Caco-2 (cell line): ENCODE results near the gene ASAP2. TPM values are rescaled to one million over a fixed set of nuclear protein-coding genes. Genes with fewer than 3 reads are reported as not detected.
"Not testable (repeated sequence)": the region's sequence is repeated elsewhere in the genome, so short reads cannot be mapped to it uniquely, and the experiment has no call there.

Source experiments
- BruUV-seq: library from RNA; stranded (reverse); fragments of 400-500 nt; replicated peaks from 2 replicates; lab custom pipeline; 2021; lab: Mats Ljungman, UMichigan
- CTCF ChIA-PET: fragments of 300-600 bp; sonication (Branson Sonifier 250); formaldehyde crosslinking; loops from one replicate; lab custom pipeline; 2022; ENCODE audit warnings: antibody characterized with exemption; lab: Charles Lee
- POLR2A ChIA-PET: fragments of 300-600 bp; sonication (Branson Sonifier 250); formaldehyde crosslinking; loops from one replicate; lab custom pipeline; 2022; ENCODE audit warnings: antibody characterized with exemption; lab: Charles Lee
- DNase-seq, 2 experiments: peaks; one replicate each; pipeline versions ENCODE4 v3.0.0 to v3.0.0-alpha.2; 2020 to 2022
- H3K27me3 ChIP-seq: replicated peaks from 2 replicates; pipeline ENCODE4 v1.6.0; 2011; ENCODE audit warnings: low read length; ENCODE audit not compliant: control insufficient read depth, insufficient read depth
- H3K36me3 ChIP-seq: 2 replicates; pipeline ENCODE4 v1.5.1; 2011; ENCODE audit warnings: low read length; ENCODE audit not compliant: control insufficient read depth, insufficient read depth
- H3K4me1 ChIP-seq: fragments of 250-450 bp; sonication (Bioruptor Pico); 2 replicates; pipeline ENCODE4 v1.5.1; 2020; ENCODE audit warnings: mild to moderate bottlenecking
- H3K4me3 ChIP-seq: 2 replicates; pipeline ENCODE4 v1.5.1; 2011; ENCODE audit warnings: low read depth, mild to moderate bottlenecking, control low read depth, low read length
- H3K9me3 ChIP-seq: fragments of 250-450 bp; sonication (Bioruptor Pico); 2 replicates; pipeline ENCODE4 v1.5.1; 2020; ENCODE audit warnings: mild to moderate bottlenecking, moderate library complexity
- H3K27ac Mint-ChIP-seq: one replicate; pipeline ENCODE4 v1.8.0; 2022; ENCODE audit warnings: mixed read lengths; ENCODE audit not compliant: unreplicated experiment
- H3K27me3 Mint-ChIP-seq: one replicate; pipeline ENCODE4 v1.8.0; 2022; ENCODE audit warnings: mixed read lengths; ENCODE audit not compliant: insufficient read depth, unreplicated experiment
- H3K36me3 Mint-ChIP-seq: one replicate; pipeline ENCODE4 v1.8.0; 2022; ENCODE audit warnings: mild to moderate bottlenecking, mixed read lengths; ENCODE audit not compliant: insufficient read depth, unreplicated experiment
- H3K4me1 Mint-ChIP-seq: one replicate; pipeline ENCODE4 v1.8.0; 2022; ENCODE audit warnings: low read depth, mixed read lengths; ENCODE audit not compliant: unreplicated experiment
- H3K4me3 Mint-ChIP-seq: one replicate; pipeline ENCODE4 v1.8.0; 2022; ENCODE audit warnings: mild to moderate bottlenecking, moderate library complexity, mixed read lengths; ENCODE audit not compliant: unreplicated experiment
- H3K9me3 Mint-ChIP-seq: one replicate; pipeline ENCODE4 v1.8.0; 2022; ENCODE audit warnings: mixed read lengths; ENCODE audit not compliant: unreplicated experiment
- intact Hi-C: fragments of 100-400 bp; cut with micrococcal nuclease; formaldehyde crosslinking; loops from one replicate; pipeline ENCODE4 v1.10.0; 2022; ENCODE audit not compliant: unreplicated experiment
- total RNA-seq: library from RNA; stranded (reverse); gene quantifications from 2 replicates; pipeline ENCODE4 v1.2.3, GENCODE V29; 2022
- TF ChIP-seq, protein P1 (sequence below), 2 experiments: fragments of 200-600 bp in 1 of 2; IDR thresholded peaks; 1 replicate in 1 of 2; 2 replicates in 1 of 2; pipeline versions ENCODE4 v1.5.1 to v1.8.0; 2011 to 2022; ENCODE audit warnings: antibody characterized with exemption in 1 of 2, control low read depth in 1 of 2, inconsistent platforms in 1 of 2, low read depth in 1 of 2, low read length in 1 of 2, mild to moderate bottlenecking in 1 of 2, moderate library complexity in 1 of 2; ENCODE audit not compliant: insufficient read depth in 1 of 2, severe bottlenecking in 1 of 2, unreplicated experiment in 1 of 2

Gene ASAP2
- total RNA-seq, 1 experiment from 2014 or later = 25.6 TPM

DNA sequence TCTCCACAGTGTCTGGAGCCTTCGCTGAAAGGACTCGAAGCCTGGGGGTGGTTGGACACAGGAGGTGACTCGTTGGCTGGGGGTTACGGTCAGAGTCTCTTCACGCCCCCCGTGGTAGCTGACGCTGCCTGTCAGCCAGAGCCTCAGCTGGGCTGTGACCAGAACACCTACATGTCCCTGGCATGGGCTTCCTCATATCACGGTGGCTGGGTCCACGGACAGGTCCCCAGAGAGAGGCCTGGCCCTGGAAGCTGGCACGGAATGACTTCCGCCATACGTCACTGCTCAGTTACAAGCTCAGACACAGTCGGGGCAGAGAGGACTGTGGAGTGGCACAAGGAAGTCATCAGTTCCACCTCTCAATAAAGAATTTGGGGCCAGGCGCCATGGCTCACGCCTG is 188.2 kb downstream of the ASAP2 start:
- Histone ChIP-seq H3K9me3 (no peaks in the 10 kb centered on the region), H3K4me3 (no peak overlapping the region), H3K4me1 (no peaks in the 10 kb centered on the region), H3K27me3 (no peaks in the 10 kb centered on the region), H3K36me3 (no peaks in the 10 kb centered on the region)
- intact Hi-C loops = no loop called here
- Mint-ChIP-seq H3K27me3 (no peaks in the 10 kb centered on the region), H3K9me3 (no peaks in the 10 kb centered on the region), H3K4me3 (no peak overlapping the region), H3K4me1 (no peaks in the 10 kb centered on the region), H3K36me3 (peaks cover 22% of the 10 kb centered on the region), H3K27ac (no peak overlapping the region)
- POLR2A ChIA-PET = no interaction called here
- CTCF ChIA-PET = no interaction called here
- no peak for DNase-seq
- no TSS peak for BruUV-seq
- TF ChIP-seq, protein P1, sequence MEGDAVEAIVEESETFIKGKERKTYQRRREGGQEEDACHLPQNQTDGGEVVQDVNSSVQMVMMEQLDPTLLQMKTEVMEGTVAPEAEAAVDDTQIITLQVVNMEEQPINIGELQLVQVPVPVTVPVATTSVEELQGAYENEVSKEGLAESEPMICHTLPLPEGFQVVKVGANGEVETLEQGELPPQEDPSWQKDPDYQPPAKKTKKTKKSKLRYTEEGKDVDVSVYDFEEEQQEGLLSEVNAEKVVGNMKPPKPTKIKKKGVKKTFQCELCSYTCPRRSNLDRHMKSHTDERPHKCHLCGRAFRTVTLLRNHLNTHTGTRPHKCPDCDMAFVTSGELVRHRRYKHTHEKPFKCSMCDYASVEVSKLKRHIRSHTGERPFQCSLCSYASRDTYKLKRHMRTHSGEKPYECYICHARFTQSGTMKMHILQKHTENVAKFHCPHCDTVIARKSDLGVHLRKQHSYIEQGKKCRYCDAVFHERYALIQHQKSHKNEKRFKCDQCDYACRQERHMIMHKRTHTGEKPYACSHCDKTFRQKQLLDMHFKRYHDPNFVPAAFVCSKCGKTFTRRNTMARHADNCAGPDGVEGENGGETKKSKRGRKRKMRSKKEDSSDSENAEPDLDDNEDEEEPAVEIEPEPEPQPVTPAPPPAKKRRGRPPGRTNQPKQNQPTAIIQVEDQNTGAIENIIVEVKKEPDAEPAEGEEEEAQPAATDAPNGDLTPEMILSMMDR (IDR thresholded peaks at IDR 0.05; ENCODE audit: insufficient read depth in 1 of 2, low read depth in 1 of 2, low read length in 1 of 2, severe bottlenecking in 1 of 2, unreplicated experiment in 1 of 2) = no peak

DNA sequence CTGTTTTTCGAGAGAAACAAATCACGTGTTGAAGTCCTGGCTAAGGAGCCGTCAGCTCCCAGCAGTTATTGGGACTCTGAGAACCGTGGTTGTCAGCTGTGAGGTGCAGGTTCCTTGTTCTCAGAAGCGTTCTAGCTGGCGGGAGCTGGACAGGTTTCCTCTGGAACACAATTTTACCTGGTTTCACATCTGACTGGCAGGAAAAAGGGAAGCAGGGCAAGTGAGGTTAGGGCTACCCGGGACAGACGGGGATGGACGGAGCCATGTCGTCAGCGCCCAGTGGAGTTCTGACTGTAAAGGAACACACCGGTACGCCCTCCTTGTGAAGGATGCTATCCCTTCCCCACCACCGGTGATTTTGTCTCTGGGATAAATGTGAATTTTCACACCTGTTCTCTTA is 190.6 kb downstream of the ASAP2 start:
- H3K4me1 Mint-ChIP-seq = peaks cover 9% of the 10 kb centered on the region
- no peaks in the 10 kb centered on the region for H3K9me3 ChIP-seq
- H3K27ac Mint-ChIP-seq = no peak overlapping the region
- H3K4me3 Mint-ChIP-seq = no peak overlapping the region
- H3K9me3 Mint-ChIP-seq = no peaks in the 10 kb centered on the region
- H3K4me1 ChIP-seq = no peaks in the 10 kb centered on the region
- H3K36me3 ChIP-seq = no peaks in the 10 kb centered on the region
- no peaks in the 10 kb centered on the region for H3K27me3 ChIP-seq
- BruUV-seq = no TSS peak
- peaks cover 16% of the 10 kb centered on the region for H3K36me3 Mint-ChIP-seq
- H3K27me3 Mint-ChIP-seq = no peaks in the 10 kb centered on the region
- POLR2A ChIA-PET = no interaction called here
- TF ChIP-seq, protein P1 (IDR thresholded peaks at IDR 0.05; ENCODE audit: insufficient read depth in 1 of 2, low read depth in 1 of 2, low read length in 1 of 2, severe bottlenecking in 1 of 2, unreplicated experiment in 1 of 2) = no peak
- CTCF ChIA-PET = no interaction called here
- intact Hi-C loops = no loop called here
- peak in 1 of 2 experiments; percentile 16 for DNase-seq
- H3K4me3 ChIP-seq = no peak overlapping the region

DNA sequence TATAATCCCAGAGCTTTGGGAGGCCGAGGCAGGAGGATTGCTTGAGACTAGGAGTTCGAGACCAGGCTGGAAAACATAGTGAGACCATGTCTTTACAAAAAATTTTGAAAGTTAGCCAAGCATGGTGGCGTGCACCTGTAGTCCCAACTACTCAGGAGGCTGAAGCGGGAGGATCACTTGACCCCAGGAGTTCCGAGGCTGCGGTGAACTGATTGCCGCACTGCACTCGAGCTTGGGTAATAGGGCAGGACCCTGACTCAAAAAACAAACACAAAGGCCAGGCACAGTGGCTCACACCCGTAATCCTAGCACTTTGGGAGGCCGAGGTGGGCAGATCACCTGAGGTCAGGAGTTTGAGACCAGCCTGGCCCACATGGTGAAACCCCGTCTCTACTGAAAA is 191.6 kb downstream of the ASAP2 start:
- CTCF ChIA-PET, H3K9me3 Mint-ChIP-seq, BruUV-seq, H3K27me3 ChIP-seq, H3K27me3 Mint-ChIP-seq, intact Hi-C loops, H3K4me3 ChIP-seq, H3K4me1 ChIP-seq, H3K27ac Mint-ChIP-seq, H3K4me1 Mint-ChIP-seq, H3K9me3 ChIP-seq, H3K36me3 ChIP-seq, H3K4me3 Mint-ChIP-seq, POLR2A ChIA-PET: not testable (repeated sequence)
- H3K36me3 Mint-ChIP-seq = peaks cover 16% of the 10 kb centered on the region
- DNase-seq = peak in 1 of 2 experiments; percentile 13
